ENCODE measurements around the gene OMP.

The OMP gene

GRCh38 chr11:77124488-77124887, 21.8 kb downstream of the OMP start (continued):
- TF ChIP-seq ZBTB49 (tag by site-specific recombination; IDR thresholded peaks at IDR 0.05; ENCODE audit: low read depth) = no peak
- TF ChIP-seq ZNF48 (tag by site-specific recombination; IDR thresholded peaks at IDR 0.05) = no peak
- TF ChIP-seq OSR2 (tag by site-specific recombination; IDR thresholded peaks at IDR 0.05) = no peak
- TF ChIP-seq ZNF239 (tag by site-specific recombination; IDR thresholded peaks at IDR 0.05) = no peak
- no peak for TF ChIP-seq GLI4 (tag by site-specific recombination; IDR thresholded peaks at IDR 0.05)
- no peak for TF ChIP-seq HOXC10 (CRISPR knock-in tag; IDR thresholded peaks at IDR 0.05)
- no peak for TF ChIP-seq ZNF701 (tag by site-specific recombination; IDR thresholded peaks at IDR 0.05)
- no peak for TF ChIP-seq ZNF223 (tag by site-specific recombination; IDR thresholded peaks at IDR 0.05)
- TF ChIP-seq ZBTB6 (tag by site-specific recombination; IDR thresholded peaks at IDR 0.05) = no peak
- TF ChIP-seq ZNF211 (tag by site-specific recombination; IDR thresholded peaks at IDR 0.05; ENCODE audit: low read depth) = no peak
- TF ChIP-seq ZNF677 (tag by site-specific recombination; IDR thresholded peaks at IDR 0.05) = no peak

- CTCF ChIA-PET = interaction anchor here (1.1 to 4.3 kb wide), 2 partner anchors 10 to 62 kb away, joined by 3 to 95 read pairs; no protein-coding TSS in a partner anchor
- Histone ChIP-seq H3K9me3 (ENCODE audit: control insufficient read depth, insufficient read depth, low read depth, low read length) (no peaks in the 10 kb centered on the region), H3K4me1 (ENCODE audit: control insufficient read depth, insufficient read depth, low read length) (no peaks in the 10 kb centered on the region; the same call in 1 of the 2 replicates), H3K4me3 (ENCODE audit: low read depth, low read length) (no peak overlapping the region), H3K36me3 (ENCODE audit: control insufficient read depth in 2 of 2, insufficient read depth in 1 of 2, low read length in 2 of 2) (no peaks in the 10 kb centered on the region), H3K27ac (ENCODE audit: extremely low read depth, low read depth, low read length) (no peak overlapping the region)
- TF ChIP-seq ZNF404 (tag by site-specific recombination; IDR thresholded peaks at IDR 0.05) (no peak), ZNF654 (tag by site-specific recombination; IDR thresholded peaks at IDR 0.05; ENCODE audit: low read depth) (no peak), HIC1 (tag by site-specific recombination; IDR thresholded peaks at IDR 0.05) (no peak), ZNF169 (tag by site-specific recombination; IDR thresholded peaks at IDR 0.05) (no peak), ZNF830 (tag by site-specific recombination; IDR thresholded peaks at IDR 0.05; ENCODE audit: low read depth) (no peak), REST (tag by site-specific recombination; IDR thresholded peaks at IDR 0.05) (no peak), ZNF530 (tag by site-specific recombination; IDR thresholded peaks at IDR 0.05; ENCODE audit: low read depth) (no peak), ZNF48 (tag by site-specific recombination; IDR thresholded peaks at IDR 0.05) (no peak), ZBTB6 (tag by site-specific recombination; IDR thresholded peaks at IDR 0.05) (no peak), ZNF19 (tag by site-specific recombination; IDR thresholded peaks at IDR 0.05; ENCODE audit: low read depth) (no peak), OSR2 (tag by site-specific recombination; IDR thresholded peaks at IDR 0.05) (no peak), ZNF560 (tag by site-specific recombination; IDR thresholded peaks at IDR 0.05; ENCODE audit: borderline replicate concordance) (no peak)
- POLR2A ChIA-PET = no interaction called here
Measured at GRCh38 chr11:77125191-77125590, 22.6 kb downstream of the OMP start.
